Measurements from ENCODE around the gene AURKB. TPM values are rescaled to one million over a fixed set of nuclear protein-coding genes. Genes with fewer than 3 reads are reported as not detected.

The AURKB gene
- total RNA-seq, 2 donors from 2014 or later = 90.5 to 122 TPM

DNA sequence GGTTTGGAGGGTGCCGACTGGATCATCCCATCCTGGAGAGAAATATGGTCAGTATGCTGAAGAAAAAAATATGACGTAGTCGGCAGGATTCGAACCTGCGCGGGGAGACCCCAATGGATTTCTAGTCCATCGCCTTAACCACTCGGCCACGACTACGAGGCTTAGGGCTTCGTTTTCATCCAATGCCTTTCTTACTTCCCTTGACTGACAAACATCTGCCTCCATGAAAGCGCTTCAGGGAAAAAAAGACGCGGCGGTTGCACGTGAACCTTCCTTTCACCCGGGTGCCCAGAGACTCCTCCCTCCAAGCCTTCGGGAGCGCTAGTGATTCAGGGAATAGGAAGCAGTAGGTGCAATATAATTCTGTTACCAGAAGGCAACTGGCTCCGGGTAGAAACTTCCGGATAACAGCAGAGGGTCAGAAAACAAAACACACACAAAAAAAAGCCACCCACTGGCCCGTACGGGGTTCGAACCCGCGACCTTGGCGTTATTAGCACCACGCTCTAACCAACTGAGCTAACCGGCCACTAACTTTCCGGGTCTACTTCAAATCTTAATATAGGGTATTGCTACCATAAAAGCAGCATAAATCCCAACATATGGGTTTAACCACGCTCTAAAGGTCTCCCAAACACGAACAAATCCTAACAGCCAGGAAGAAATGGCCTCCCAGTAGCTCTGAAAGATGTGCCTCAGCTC lies 16.3 kb upstream of the AURKB start:
- DNase-seq = peak; percentile 97
- Mint-ChIP-seq H3K4me1 (peaks cover 3% of the 10 kb centered on the region), H3K9me3 (no peaks in the 10 kb centered on the region), H3K4me3 (peak overlapping the region; percentile 63), H3K36me3 (ENCODE audit: low read depth) (peaks cover 36% of the 10 kb centered on the region), H3K27me3 (ENCODE audit: insufficient read depth) (no peaks in the 10 kb centered on the region), H3K27ac (peak overlapping the region; percentile 92)
- Histone ChIP-seq H3K36me3 (ENCODE audit: control insufficient read depth, insufficient read depth, low read length) (peaks cover 47% of the 10 kb centered on the region), H3K4me1 (ENCODE audit: control insufficient read depth, insufficient read depth, low read length) (no peaks in the 10 kb centered on the region), H3K9me3 (ENCODE audit: control insufficient read depth, low read length) (no peaks in the 10 kb centered on the region), H3K4me3 (ENCODE audit: low read length) (peak overlapping the region; percentile 79), H3K27ac (ENCODE audit: low read depth, low read length) (peak overlapping the region; percentile 65), H3K27me3 (ENCODE audit: control insufficient read depth, insufficient read depth, low read length, poor library complexity, severe bottlenecking) (no peaks in the 10 kb centered on the region), H3K9ac (ENCODE audit: extremely low read depth, low read length, poor library complexity, severe bottlenecking) (peak overlapping the region; percentile 49)
- WGBS, 2 experiments (ENCODE audit: insufficient coverage in 1 of 2, insufficient read length in 1 of 2) = 6 to 7% methylated on average over 22 to 31 of the region's 32 CpGs
- TF ChIP-seq, protein P1, sequence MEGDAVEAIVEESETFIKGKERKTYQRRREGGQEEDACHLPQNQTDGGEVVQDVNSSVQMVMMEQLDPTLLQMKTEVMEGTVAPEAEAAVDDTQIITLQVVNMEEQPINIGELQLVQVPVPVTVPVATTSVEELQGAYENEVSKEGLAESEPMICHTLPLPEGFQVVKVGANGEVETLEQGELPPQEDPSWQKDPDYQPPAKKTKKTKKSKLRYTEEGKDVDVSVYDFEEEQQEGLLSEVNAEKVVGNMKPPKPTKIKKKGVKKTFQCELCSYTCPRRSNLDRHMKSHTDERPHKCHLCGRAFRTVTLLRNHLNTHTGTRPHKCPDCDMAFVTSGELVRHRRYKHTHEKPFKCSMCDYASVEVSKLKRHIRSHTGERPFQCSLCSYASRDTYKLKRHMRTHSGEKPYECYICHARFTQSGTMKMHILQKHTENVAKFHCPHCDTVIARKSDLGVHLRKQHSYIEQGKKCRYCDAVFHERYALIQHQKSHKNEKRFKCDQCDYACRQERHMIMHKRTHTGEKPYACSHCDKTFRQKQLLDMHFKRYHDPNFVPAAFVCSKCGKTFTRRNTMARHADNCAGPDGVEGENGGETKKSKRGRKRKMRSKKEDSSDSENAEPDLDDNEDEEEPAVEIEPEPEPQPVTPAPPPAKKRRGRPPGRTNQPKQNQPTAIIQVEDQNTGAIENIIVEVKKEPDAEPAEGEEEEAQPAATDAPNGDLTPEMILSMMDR (conservative IDR thresholded peaks at IDR 0.05) = no peak

DNA sequence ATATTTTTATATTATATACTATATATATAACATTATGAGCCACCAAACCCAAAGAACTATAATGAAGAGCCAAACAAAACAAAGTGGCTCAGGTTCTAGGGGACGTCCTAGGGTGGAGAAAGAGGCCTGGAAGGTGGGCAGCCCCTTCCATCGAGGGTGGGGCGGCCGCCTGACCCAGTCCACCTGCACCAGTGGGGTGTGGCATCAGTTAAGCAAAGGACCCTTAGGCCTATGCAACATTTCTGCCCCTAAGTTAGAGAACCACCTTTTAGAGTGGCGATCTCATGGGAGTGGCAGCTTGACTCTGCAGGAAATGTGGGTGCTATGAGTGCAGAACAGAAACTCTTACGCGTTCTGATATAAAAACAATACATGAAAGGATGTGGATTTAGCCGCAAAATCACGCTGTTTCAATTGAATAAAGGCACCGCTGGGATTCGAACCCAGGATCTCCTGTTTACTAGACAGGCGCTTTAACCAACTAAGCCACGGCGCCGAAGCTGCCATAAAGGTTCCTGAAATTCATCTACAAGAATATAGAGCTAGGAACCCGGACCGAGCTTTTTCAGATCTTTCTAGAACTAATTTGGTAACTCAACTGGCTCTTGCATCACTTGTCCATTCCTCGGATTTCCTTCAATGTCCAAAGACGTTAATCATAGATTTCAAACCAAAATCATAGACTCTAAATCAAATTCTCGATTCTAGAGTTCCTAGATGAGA lies 15.6 kb upstream of the AURKB start:
- H3K4me3 ChIP-seq (ENCODE audit: low read length) = peak overlapping the region; percentile 79
- H3K4me1 ChIP-seq (ENCODE audit: control insufficient read depth, insufficient read depth, low read length) = no peaks in the 10 kb centered on the region
- H3K9me3 Mint-ChIP-seq = no peaks in the 10 kb centered on the region
- peaks cover 40% of the 10 kb centered on the region for H3K36me3 ChIP-seq (ENCODE audit: control insufficient read depth, insufficient read depth, low read length)
- no peaks in the 10 kb centered on the region for H3K27me3 Mint-ChIP-seq (ENCODE audit: insufficient read depth)
- peak overlapping the region; percentile 92 for H3K27ac Mint-ChIP-seq
- 39 to 44% methylated on average over 17 to 20 of the region's 20 CpGs for whole genome bisulfite sequencing, 2 experiments (ENCODE audit: insufficient coverage in 1 of 2, insufficient read length in 1 of 2)
- peak; percentile 94 for DNase-seq
- H3K9me3 ChIP-seq (ENCODE audit: control insufficient read depth, low read length) = no peaks in the 10 kb centered on the region
- TF ChIP-seq, protein P1 (conservative IDR thresholded peaks at IDR 0.05) = no peak
- peaks cover 3% of the 10 kb centered on the region for H3K4me1 Mint-ChIP-seq
- H3K36me3 Mint-ChIP-seq (ENCODE audit: low read depth) = peaks cover 29% of the 10 kb centered on the region
- H3K27me3 ChIP-seq (ENCODE audit: control insufficient read depth, insufficient read depth, low read length, poor library complexity, severe bottlenecking) = no peaks in the 10 kb centered on the region
- H3K27ac ChIP-seq (ENCODE audit: low read depth, low read length) = peak overlapping the region; percentile 65
- peak overlapping the region; percentile 49 for H3K9ac ChIP-seq (ENCODE audit: extremely low read depth, low read length, poor library complexity, severe bottlenecking)
- H3K4me3 Mint-ChIP-seq = peak overlapping the region; percentile 63

DNA sequence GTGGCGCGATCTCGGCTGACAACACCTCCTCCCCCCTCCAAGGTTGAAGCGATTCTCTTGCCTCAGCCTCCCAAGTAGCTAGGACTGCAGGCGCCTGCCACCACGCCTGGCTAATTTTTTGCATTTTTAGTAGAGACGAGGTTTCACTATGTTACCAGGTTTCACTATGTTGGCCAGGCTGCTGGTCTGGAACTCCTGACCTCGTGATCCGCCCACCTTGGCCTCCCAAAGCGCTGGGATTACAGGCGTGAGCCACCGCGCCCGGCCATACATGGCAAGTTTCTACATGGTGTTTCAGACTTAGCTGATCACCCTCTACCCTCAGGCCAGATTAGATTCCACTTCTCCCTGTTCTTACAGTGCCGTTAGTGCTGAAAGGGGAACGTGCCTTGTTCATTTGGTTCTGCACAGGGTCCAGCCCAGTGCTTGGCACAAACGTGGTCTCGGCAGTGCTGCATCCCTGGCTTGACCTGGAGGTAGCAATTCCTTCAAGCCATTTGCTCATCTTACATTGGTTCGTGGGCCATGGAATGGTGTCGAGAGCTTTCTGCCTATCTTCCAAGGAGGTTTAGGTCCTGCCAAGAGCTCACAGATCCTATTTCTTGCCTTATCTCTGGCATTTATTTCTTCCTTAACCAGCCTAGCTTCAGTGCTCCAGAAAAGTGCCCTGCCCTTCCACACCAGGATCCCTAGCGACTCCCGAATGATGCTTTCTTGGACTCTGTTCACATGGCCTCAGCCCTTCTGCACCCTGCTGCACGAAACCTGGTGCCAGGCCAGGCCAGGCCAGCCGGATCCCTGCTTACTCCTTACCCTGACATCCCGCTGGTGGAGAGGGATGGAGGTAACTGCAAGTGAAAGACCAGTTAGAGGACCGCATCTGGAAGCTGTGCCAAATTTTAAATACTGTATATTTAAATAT lies 14.8 kb upstream of the AURKB start:
- DNase-seq = no peak
- Histone ChIP-seq H3K27ac (ENCODE audit: low read depth, low read length) (no peak overlapping the region), H3K4me1 (ENCODE audit: control insufficient read depth, insufficient read depth, low read length) (no peaks in the 10 kb centered on the region), H3K36me3 (ENCODE audit: control insufficient read depth, insufficient read depth, low read length) (peaks cover 32% of the 10 kb centered on the region), H3K27me3 (ENCODE audit: control insufficient read depth, insufficient read depth, low read length, poor library complexity, severe bottlenecking) (no peaks in the 10 kb centered on the region), H3K9ac (ENCODE audit: extremely low read depth, low read length, poor library complexity, severe bottlenecking) (no peak overlapping the region), H3K9me3 (ENCODE audit: control insufficient read depth, low read length) (no peaks in the 10 kb centered on the region), H3K4me3 (ENCODE audit: low read length) (no peak overlapping the region)
- no peaks in the 10 kb centered on the region for H3K27me3 Mint-ChIP-seq (ENCODE audit: insufficient read depth)
- peaks cover 3% of the 10 kb centered on the region for H3K4me1 Mint-ChIP-seq
- peaks cover 22% of the 10 kb centered on the region for H3K36me3 Mint-ChIP-seq (ENCODE audit: low read depth)
- peak overlapping the region; percentile 93 for H3K4me3 Mint-ChIP-seq
- no peaks in the 10 kb centered on the region for H3K9me3 Mint-ChIP-seq
- H3K27ac Mint-ChIP-seq = peak overlapping the region; percentile 35
- TF ChIP-seq, protein P1 (conservative IDR thresholded peaks at IDR 0.05) = no peak
- WGBS, 2 experiments (ENCODE audit: insufficient coverage in 1 of 2, insufficient read length in 1 of 2) = 95% methylated on average over 22 to 25 of the region's 26 CpGs
